ENCODE results near the gene ABCC10. TPM values are rescaled to one million over a fixed set of nuclear protein-coding genes. Genes with fewer than 3 reads are reported as not detected.

ABCC10 gene
- total RNA-seq, 2 experiments from 2014 or later, result 27.8 to 29.0 TPM

DNA sequence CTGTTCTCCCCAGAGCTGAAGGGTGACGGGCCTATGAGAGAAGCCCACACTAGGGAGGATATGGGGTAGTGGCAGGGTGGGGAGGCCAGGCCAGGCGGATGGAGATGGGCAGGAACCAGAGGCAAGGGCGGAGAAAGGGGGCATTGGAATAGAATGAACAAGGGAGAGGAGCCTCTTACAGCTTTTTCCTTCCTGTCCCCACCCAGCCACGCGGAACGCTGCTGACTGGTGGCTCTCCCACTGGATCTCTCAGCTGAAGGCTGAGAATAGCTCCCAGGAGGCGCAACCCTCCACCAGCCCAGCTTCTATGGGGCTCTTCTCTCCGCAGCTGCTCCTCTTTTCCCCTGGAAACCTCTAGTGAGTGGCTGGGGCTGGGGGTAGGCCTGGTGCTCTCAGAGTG lies 17.2 kb downstream of the ABCC10 start:
- H3K27me3 Mint-ChIP-seq, result no peaks in the 10 kb centered on the region
- intact Hi-C loops (cut with DNase I, micrococcal nuclease), result no loop called here
- H3K36me3 Mint-ChIP-seq (ENCODE audit: low read depth), result peaks cover 14% of the 10 kb centered on the region
- ChIA-PET POLR2A (no interaction called here), CTCF (interaction anchor here (0.6 to 0.7 kb wide), 3 partner anchors 14 to 178 kb away, joined by 3 read pairs; no protein-coding TSS in a partner anchor)
- ATAC-seq, result no peak
- no peaks in the 10 kb centered on the region for H3K4me1 Mint-ChIP-seq
- no peak overlapping the region for H3K27ac Mint-ChIP-seq
- DNase-seq, result no peak
- no peaks in the 10 kb centered on the region for H3K9me3 Mint-ChIP-seq (ENCODE audit: low read depth)
- H3K4me3 Mint-ChIP-seq, result no peak overlapping the region

DNA sequence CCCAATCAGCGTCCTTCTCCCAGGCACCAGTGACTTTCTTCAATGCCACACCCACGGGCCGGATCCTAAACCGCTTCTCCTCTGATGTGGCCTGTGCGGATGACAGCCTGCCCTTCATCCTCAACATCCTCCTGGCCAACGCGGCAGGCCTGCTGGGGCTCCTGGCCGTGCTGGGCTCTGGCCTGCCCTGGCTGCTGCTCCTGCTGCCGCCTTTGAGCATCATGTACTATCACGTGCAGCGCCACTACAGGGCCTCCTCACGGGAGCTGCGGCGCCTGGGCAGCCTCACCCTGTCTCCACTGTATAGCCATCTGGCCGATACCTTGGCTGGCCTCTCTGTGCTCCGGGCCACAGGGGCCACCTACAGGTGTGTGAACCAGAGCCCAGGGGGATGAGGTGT lies 18.2 kb downstream of the ABCC10 start:
- Mint-ChIP-seq H3K27me3 (no peaks in the 10 kb centered on the region), H3K36me3 (ENCODE audit: low read depth) (peaks cover 16% of the 10 kb centered on the region), H3K27ac (no peak overlapping the region), H3K9me3 (ENCODE audit: low read depth) (no peaks in the 10 kb centered on the region), H3K4me3 (no peak overlapping the region), H3K4me1 (no peaks in the 10 kb centered on the region)
- POLR2A ChIA-PET, result no interaction called here
- CTCF ChIA-PET, result no interaction called here
- intact Hi-C loops (cut with DNase I, micrococcal nuclease), result no loop called here
- DNase-seq (no peak), ATAC-seq (no peak)

DNA sequence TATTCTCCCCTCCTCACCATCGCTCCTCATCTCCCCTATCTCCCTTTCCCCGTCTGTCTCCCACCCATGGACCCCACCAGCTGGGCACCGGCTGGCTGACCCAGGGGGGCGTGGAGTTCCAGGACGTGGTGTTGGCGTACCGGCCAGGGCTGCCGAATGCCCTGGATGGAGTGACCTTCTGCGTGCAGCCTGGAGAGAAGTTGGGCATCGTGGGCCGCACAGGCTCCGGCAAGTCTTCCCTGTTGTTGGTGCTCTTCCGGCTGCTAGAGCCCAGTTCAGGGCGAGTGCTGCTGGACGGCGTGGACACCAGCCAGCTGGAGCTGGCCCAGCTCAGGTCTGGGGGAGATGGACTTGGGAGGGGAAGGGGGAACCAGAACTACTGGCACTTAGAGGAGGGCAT lies 20.3 kb downstream of the ABCC10 start:
- intact Hi-C loops (cut with DNase I, micrococcal nuclease), result no loop called here
- no peaks in the 10 kb centered on the region for H3K4me1 Mint-ChIP-seq
- H3K9me3 Mint-ChIP-seq (ENCODE audit: low read depth), result no peaks in the 10 kb centered on the region
- CTCF ChIA-PET, result interaction anchor here (0.6 to 2.0 kb wide), 3 partner anchors 37 to 60 kb away, joined by 3 to 5 read pairs (median 4); no protein-coding TSS in a partner anchor
- H3K27ac Mint-ChIP-seq, result no peak overlapping the region
- no peak for DNase-seq
- ATAC-seq, result no peak
- peaks cover 20% of the 10 kb centered on the region for H3K36me3 Mint-ChIP-seq (ENCODE audit: low read depth)
- H3K27me3 Mint-ChIP-seq, result no peaks in the 10 kb centered on the region
- POLR2A ChIA-PET, result no interaction called here
- no peak overlapping the region for H3K4me3 Mint-ChIP-seq

DNA sequence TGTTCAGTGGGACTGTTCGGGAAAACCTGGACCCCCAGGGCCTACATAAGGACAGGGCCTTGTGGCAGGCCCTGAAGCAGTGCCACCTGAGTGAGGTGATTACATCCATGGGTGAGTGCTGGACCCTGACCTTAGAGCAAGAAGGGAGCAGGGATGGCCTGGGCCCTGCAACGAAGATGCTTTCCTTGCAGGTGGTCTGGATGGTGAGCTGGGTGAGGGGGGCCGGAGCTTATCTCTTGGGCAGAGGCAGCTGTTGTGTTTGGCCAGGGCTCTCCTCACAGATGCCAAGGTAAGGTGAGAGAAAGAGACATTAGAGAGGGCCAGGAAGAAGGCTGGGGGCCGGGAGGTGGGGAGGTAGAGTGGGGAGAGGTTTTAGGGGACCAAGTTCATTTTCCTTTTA lies 21.6 kb downstream of the ABCC10 start:
- no peaks in the 10 kb centered on the region for H3K4me1 Mint-ChIP-seq
- ChIA-PET POLR2A (no interaction called here), CTCF (interaction anchor here (1.3 to 2.0 kb wide), 2 partner anchors 10 to 57 kb away, joined by 3 to 5 read pairs; no protein-coding TSS in a partner anchor)
- no peaks in the 10 kb centered on the region for H3K27me3 Mint-ChIP-seq
- H3K4me3 Mint-ChIP-seq, result no peak overlapping the region
- DNase-seq (no peak), ATAC-seq (no peak)
- H3K27ac Mint-ChIP-seq, result no peak overlapping the region
- H3K36me3 Mint-ChIP-seq (ENCODE audit: low read depth), result peaks cover 15% of the 10 kb centered on the region
- intact Hi-C loops (cut with DNase I, micrococcal nuclease), result no loop called here
- no peaks in the 10 kb centered on the region for H3K9me3 Mint-ChIP-seq (ENCODE audit: low read depth)

DNA sequence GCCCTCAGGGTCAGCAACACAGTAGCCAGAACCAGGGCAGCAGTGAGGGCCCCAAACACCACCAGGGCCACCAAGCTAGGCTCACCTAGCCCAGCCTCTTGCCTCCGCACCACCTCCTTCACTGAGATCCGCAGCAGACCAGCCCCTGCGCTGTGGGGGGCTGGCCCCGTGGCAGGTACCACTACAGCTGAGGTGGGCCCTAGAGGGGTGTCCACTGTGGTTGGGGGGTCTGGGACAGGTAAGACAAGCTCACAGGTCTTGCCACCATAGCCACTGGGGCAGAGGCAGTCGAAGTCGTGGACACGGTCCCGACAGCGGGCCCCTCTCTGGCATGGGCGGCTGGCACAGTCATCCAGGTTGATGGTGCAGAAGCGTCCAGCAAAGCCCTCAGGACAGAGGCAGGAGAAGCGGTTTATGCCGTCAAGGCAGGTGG lies 23.4 kb downstream of the ABCC10 start:
- DNase-seq, result no peak
- CTCF ChIA-PET, result no interaction called here
- peaks cover 1% of the 10 kb centered on the region for H3K27me3 Mint-ChIP-seq
- H3K4me1 Mint-ChIP-seq, result peaks cover 7% of the 10 kb centered on the region
- H3K9me3 Mint-ChIP-seq (ENCODE audit: low read depth), result no peaks in the 10 kb centered on the region
- no peak for ATAC-seq
- POLR2A ChIA-PET, result no interaction called here
- peaks cover 15% of the 10 kb centered on the region for H3K36me3 Mint-ChIP-seq (ENCODE audit: low read depth)
- intact Hi-C loops (cut with DNase I, micrococcal nuclease), result loop anchor here in 1 of 2 experiments (10.0 kb wide), 1 partner anchor 624 kb away; no protein-coding TSS in a partner anchor
- H3K4me3 Mint-ChIP-seq, result no peak overlapping the region
- no peak overlapping the region for H3K27ac Mint-ChIP-seq

DNA sequence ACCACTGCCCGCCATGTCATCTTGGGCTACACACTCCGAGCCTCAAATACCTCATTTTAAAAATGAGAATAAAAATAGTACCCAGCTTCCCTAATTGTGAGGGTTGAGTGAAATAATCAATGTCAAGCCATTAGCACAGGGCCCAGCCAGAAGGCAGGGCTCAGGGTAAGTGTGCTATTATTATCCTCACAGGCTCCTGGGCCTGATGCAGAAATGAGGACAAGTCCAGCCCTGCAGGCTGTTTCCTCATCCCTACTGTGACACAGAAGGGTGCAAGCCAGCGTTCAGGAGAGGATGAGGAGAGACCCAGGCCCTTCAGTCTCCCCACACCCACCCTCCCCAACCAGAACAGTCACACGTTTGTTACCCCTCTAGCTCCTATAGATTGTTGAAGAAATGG lies 24.0 kb downstream of the ABCC10 start:
- intact Hi-C loops (cut with DNase I, micrococcal nuclease), result loop anchor here in 1 of 2 experiments (10.0 kb wide), 1 partner anchor 623 kb away; no protein-coding TSS in a partner anchor
- ChIA-PET CTCF (no interaction called here), POLR2A (no interaction called here)
- H3K36me3 Mint-ChIP-seq (ENCODE audit: low read depth), result peaks cover 15% of the 10 kb centered on the region
- DNase-seq (no peak), ATAC-seq (no peak)
- H3K4me3 Mint-ChIP-seq, result no peak overlapping the region
- H3K27ac Mint-ChIP-seq, result no peak overlapping the region
- no peaks in the 10 kb centered on the region for H3K9me3 Mint-ChIP-seq (ENCODE audit: low read depth)
- H3K4me1 Mint-ChIP-seq, result peaks cover 12% of the 10 kb centered on the region
- peaks cover 3% of the 10 kb centered on the region for H3K27me3 Mint-ChIP-seq

DNA sequence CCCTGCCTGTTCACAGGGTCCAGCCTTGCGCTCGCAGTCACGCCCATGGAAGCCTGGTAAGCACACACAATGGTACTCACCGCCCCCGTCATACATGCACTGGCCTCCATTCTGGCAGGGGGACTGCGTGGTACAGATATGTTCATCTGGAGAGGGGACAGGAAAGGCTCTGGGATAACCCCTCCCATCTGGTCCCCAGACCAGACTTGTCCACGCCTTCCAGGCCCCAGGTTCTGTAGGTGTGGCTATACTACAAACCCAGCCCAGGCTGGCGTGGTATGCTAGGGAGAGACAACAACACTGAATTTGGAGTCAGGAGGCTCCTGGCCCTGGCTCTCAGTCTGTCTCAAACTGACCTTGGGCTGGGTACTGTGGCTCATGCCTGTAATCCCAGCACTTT lies 24.6 kb downstream of the ABCC10 start:
- peaks cover 15% of the 10 kb centered on the region for H3K36me3 Mint-ChIP-seq (ENCODE audit: low read depth)
- H3K27ac Mint-ChIP-seq, result no peak overlapping the region
- peaks cover 2% of the 10 kb centered on the region for H3K9me3 Mint-ChIP-seq (ENCODE audit: low read depth)
- intact Hi-C loops (cut with DNase I, micrococcal nuclease), result loop anchor here in 1 of 2 experiments (10.0 kb wide), 1 partner anchor 623 kb away; no protein-coding TSS in a partner anchor
- ChIA-PET CTCF (interaction anchor here (0.6 to 1.3 kb wide), 3 partner anchors 26 to 55 kb away, joined by 3 to 4 read pairs (median 4); partner anchors contain the start of gene TJAP1), POLR2A (no interaction called here)
- peaks cover 3% of the 10 kb centered on the region for H3K27me3 Mint-ChIP-seq
- H3K4me3 Mint-ChIP-seq, result no peak overlapping the region
- no peak for ATAC-seq
- no peak for DNase-seq
- H3K4me1 Mint-ChIP-seq, result peaks cover 15% of the 10 kb centered on the region

DNA sequence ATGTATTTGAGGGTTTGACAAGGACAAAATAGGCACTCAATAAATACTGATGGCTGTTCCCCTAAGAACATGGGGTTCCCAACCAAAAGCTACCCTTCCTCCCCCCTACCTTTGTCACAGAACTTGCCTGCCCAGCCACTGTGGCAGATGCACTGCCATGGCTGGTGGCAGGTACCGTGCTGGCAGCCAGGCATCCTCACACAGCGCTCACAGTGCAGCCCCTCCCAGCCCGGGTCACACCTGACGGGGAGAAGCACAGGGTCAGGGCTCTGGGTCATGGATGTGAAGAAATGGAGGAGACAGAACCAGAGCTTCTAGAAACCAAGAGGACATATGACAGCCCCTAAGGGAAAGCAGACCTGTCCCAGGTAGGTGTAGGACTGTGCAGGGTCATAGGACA lies 25.6 kb downstream of the ABCC10 start:
- H3K9me3 Mint-ChIP-seq (ENCODE audit: low read depth), result peaks cover 2% of the 10 kb centered on the region
- ChIA-PET CTCF (interaction anchor here (1.0 to 1.8 kb wide), 4 partner anchors 19 to 54 kb away, joined by 3 to 6 read pairs (median 4); partner anchors contain the start of gene TJAP1), POLR2A (interaction anchor here (0.6 kb wide), 1 partner anchor 22 kb away, joined by 3 read pairs; no protein-coding TSS in a partner anchor)
- ATAC-seq, result no peak
- peaks cover 3% of the 10 kb centered on the region for H3K27me3 Mint-ChIP-seq
- no peak for DNase-seq
- H3K4me3 Mint-ChIP-seq, result no peak overlapping the region
- H3K36me3 Mint-ChIP-seq (ENCODE audit: low read depth), result peaks cover 12% of the 10 kb centered on the region
- no peak overlapping the region for H3K27ac Mint-ChIP-seq
- H3K4me1 Mint-ChIP-seq, result peaks cover 15% of the 10 kb centered on the region
- intact Hi-C loops (cut with DNase I, micrococcal nuclease), result loop anchor here in 1 of 2 experiments (10.0 kb wide), 1 partner anchor 622 kb away; no protein-coding TSS in a partner anchor

DNA sequence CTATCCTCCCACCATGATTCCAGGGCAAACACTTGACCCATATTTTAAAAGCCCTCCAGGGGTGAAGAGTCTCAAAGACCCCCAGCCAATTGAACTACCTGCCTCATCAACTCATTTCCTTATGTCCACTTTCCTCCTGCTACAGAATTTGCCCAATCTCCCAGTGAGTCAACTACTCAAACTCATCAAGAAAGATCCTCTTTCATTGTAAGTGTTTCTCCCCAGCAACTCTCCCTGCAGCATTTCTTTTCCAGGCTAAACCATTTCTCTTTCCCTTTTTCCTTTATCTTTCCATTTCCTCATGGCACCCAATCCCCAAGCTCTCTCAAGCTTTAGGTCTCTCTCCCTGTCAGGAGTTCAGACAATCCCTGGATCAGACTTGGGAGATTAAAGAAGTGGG lies 26.5 kb downstream of the ABCC10 start:
- Mint-ChIP-seq H3K4me1 (peaks cover 15% of the 10 kb centered on the region), H3K9me3 (ENCODE audit: low read depth) (peaks cover 2% of the 10 kb centered on the region), H3K36me3 (ENCODE audit: low read depth) (peaks cover 11% of the 10 kb centered on the region), H3K4me3 (peak overlapping the region; percentile 72), H3K27ac (peak overlapping the region; percentile 2), H3K27me3 (peaks cover 3% of the 10 kb centered on the region)
- intact Hi-C loops (cut with DNase I, micrococcal nuclease), result loop anchor here (1.0 to 10.0 kb wide), 5 partner anchors 23 to 621 kb away; partner anchors contain the start of genes LRRC73 (in 1 of the 2) and TJAP1 (in 1 of the 2)
- CTCF ChIA-PET, result interaction anchor here (0.5 to 4.3 kb wide), 13 partner anchors 12 to 186 kb away, joined by 3 to 33 read pairs (median 4); partner anchors contain the start of genes LRRC73 and TJAP1
- DNase-seq (no peak), ATAC-seq (no peak)
- POLR2A ChIA-PET, result interaction anchor here (0.6 kb wide), 1 partner anchor 23 kb away, joined by 3 read pairs; no protein-coding TSS in a partner anchor

DNA sequence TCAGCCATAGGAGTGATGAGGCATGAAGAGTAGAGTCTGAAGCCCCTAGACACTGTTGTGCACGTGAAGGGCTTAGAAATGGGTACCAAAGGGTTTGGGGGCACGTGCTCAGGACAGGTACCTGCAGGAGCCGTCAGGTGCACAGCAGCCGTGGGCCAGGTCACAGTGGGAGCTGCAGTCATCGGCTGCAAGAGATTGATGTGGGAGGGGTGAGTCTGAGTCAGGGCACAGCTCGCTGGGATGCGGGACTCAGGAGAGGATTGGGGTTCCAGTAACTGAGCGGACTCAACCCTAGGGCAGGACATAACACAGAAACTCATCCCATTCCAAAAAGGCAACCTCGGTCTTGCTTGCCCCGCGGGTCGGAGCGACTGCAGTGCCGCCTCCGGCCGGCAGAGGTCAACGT lies 27.0 kb downstream of the ABCC10 start:
- CTCF ChIA-PET, result interaction anchor here (0.5 to 4.3 kb wide), 12 partner anchors 13 to 186 kb away, joined by 3 to 33 read pairs (median 4); partner anchors contain the start of genes LRRC73 and TJAP1
- POLR2A ChIA-PET, result no interaction called here
- ATAC-seq, result peak; percentile 69

DNA sequence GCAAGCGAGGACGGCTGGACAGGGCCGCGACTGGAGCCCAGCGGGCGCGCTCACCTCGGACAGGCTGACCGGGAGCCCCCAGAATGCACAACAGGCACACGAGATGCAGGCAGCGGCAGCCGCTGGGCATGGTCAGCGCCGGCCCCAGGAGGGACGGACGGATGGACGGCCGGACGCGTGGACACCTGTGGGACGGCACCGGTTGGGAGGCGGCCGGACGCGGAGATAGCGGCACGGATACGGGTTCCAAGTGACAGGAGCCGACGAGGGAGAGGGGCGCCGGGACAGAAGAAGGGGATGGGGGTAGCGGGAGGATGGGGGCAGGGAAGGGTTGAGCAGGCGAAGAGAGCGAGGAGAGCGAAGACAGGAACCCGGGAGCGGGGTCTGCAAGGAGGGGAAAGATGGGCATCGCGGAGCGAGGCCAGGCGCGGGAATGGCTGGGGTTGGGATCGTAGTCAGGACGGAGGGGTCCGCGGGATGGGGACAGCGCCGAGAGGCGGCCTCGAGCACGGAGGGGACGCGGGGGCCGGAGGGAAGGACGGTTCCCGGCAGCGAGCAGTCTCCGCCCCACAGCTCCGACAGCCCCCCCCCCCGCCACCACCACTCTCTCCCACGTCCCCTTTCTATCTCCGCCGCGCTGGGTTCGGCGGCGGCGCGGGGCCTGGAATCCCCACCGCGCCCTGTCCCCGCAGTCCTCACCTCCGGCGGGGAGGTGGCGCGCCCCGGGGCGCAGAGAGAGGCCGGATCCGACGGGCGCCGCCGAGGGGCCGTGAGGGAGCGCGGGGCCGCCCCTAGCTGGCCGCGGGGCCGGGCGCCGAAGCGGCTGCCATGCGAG lies 27.6 kb downstream of the ABCC10 start:
- peak overlapping the region; percentile 72 for H3K4me3 Mint-ChIP-seq

More for the DNA sequence above, 27.0 kb downstream of the ABCC10 start:
- Mint-ChIP-seq H3K4me3 (peak overlapping the region; percentile 72), H3K4me1 (peaks cover 15% of the 10 kb centered on the region), H3K9me3 (ENCODE audit: low read depth) (peaks cover 2% of the 10 kb centered on the region), H3K36me3 (ENCODE audit: low read depth) (peaks cover 9% of the 10 kb centered on the region), H3K27me3 (peaks cover 3% of the 10 kb centered on the region), H3K27ac (no peak overlapping the region)
- DNase-seq, result peak; percentile 84
- intact Hi-C loops (cut with DNase I, micrococcal nuclease), result loop anchor here (1.0 to 10.0 kb wide), 5 partner anchors 23 to 621 kb away; partner anchors contain the start of genes LRRC73 (in 1 of the 2) and TJAP1 (in 1 of the 2)

More for the DNA sequence above, 27.6 kb downstream of the ABCC10 start:
- Mint-ChIP-seq H3K4me1 (peaks cover 15% of the 10 kb centered on the region), H3K36me3 (ENCODE audit: low read depth) (peaks cover 6% of the 10 kb centered on the region), H3K9me3 (ENCODE audit: low read depth) (peaks cover 2% of the 10 kb centered on the region), H3K27me3 (peaks cover 3% of the 10 kb centered on the region), H3K27ac (no peak overlapping the region)
- POLR2A ChIA-PET, result no interaction called here
- intact Hi-C loops (cut with DNase I, micrococcal nuclease), result loop anchor here (1.0 to 10.0 kb wide), 6 partner anchors 22 to 620 kb away; partner anchors contain the start of genes TJAP1 (in 2 of the 2) and LRRC73 (in 1 of the 2)
- DNase-seq, result peak; percentile 46
- ATAC-seq, result peak; percentile 67
- CTCF ChIA-PET, result interaction anchor here (0.6 to 4.3 kb wide), 11 partner anchors 13 to 146 kb away, joined by 3 to 33 read pairs (median 3); partner anchors contain the start of genes CRIP3, LRRC73 and TJAP1
